SU-DHL-6 (cell line): ENCODE results near the gene FGD5.

ENCODE experiments used
- H2AFZ ChIP-seq: fragments of 200-600 bp; sonication (generic); 2 replicates; pipeline ENCODE4 v1.6.1; 2014; ENCODE audit warnings: low read depth, mild to moderate bottlenecking, moderate library complexity, mixed read lengths, antibody characterized with exemption, low read length; ENCODE audit not compliant: severe bottlenecking
- H3F3A ChIP-seq: fragments of 200-600 bp; shearing (Covaris generic); 2 replicates; pipeline ENCODE4 v1.6.0; 2016; ENCODE audit warnings: antibody characterized with exemption, mild to moderate bottlenecking; ENCODE audit not compliant: insufficient read depth
- H3K27ac ChIP-seq: fragments of 200-600 bp; sonication (generic); 2 replicates; pipeline ENCODE4 v1.5.1; 2016; ENCODE audit warnings: low read depth, mild to moderate bottlenecking, low read length, moderate library complexity, mixed read lengths
- H3K27me3 ChIP-seq: fragments of 200-600 bp; sonication (generic), shearing (Covaris generic); 2 replicates; pipeline ENCODE4 v1.6.0; 2014; ENCODE audit warnings: mild to moderate bottlenecking, low read length
- H3K36me3 ChIP-seq: fragments of 200-600 bp; sonication (generic); 2 replicates; pipeline ENCODE4 v1.6.1; 2014; ENCODE audit warnings: mild to moderate bottlenecking, low read length, mixed read lengths
- H3K4me2 ChIP-seq: fragments of 300-600, 200-600 bp; shearing (Covaris generic), sonication (generic); 2 replicates; pipeline ENCODE4 v1.6.0; 2014; ENCODE audit warnings: low read length, low read depth, mild to moderate bottlenecking; ENCODE audit not compliant: poor library complexity, severe bottlenecking
- H3K4me3 ChIP-seq: fragments of 200-600 bp; sonication (generic); 2 replicates; pipeline ENCODE4 v1.5.1; 2014; ENCODE audit warnings: antibody characterized with exemption, low read length, mild to moderate bottlenecking, mixed read lengths; ENCODE audit not compliant: insufficient read depth, poor library complexity, severe bottlenecking
- H3K79me2 ChIP-seq: fragments of 200-600 bp; sonication (generic); 2 replicates; pipeline ENCODE4 v1.6.1; 2014; ENCODE audit warnings: mild to moderate bottlenecking, low read length, moderate library complexity; ENCODE audit not compliant: insufficient read depth
- H3K9ac ChIP-seq: fragments of 200-600 bp; sonication (generic); 2 replicates; pipeline ENCODE4 v1.7.0; 2014; ENCODE audit warnings: mild to moderate bottlenecking, low read length
- H3K9me2 ChIP-seq: fragments of 200-600 bp; sonication (generic); replicated peaks from 2 replicates; pipeline ENCODE4 v1.6.1; 2014; ENCODE audit warnings: low read length; ENCODE audit not compliant: insufficient read depth
- H3K9me3 ChIP-seq: fragments of 200-600 bp; sonication (generic); 2 replicates; pipeline ENCODE4 v1.6.1; 2014; ENCODE audit warnings: low read length, mixed read lengths; ENCODE audit not compliant: insufficient read depth
- H4K20me1 ChIP-seq: fragments of 200-600 bp; sonication (generic); 2 replicates; pipeline ENCODE4 v1.6.1; 2014; ENCODE audit warnings: low read depth, mild to moderate bottlenecking, antibody characterized with exemption, low read length, moderate library complexity, mixed read lengths
- CTCF ChIP-seq: fragments of 200-600 bp; sonication (generic); IDR thresholded peaks from one replicate; pipeline ENCODE4 v1.5.1; 2017; ENCODE audit warnings: antibody characterized with exemption, mild to moderate bottlenecking, low read length, moderate library complexity; ENCODE audit not compliant: insufficient read depth, poor library complexity, severe bottlenecking
- EZH2phosphoT487 ChIP-seq: fragments of 200-600 bp; sonication (generic), shearing (Covaris generic); conservative IDR thresholded peaks from 2 replicates; pipeline ENCODE4 v1.6.1; 2018; ENCODE audit warnings: mild to moderate bottlenecking, antibody characterized with exemption, low read length, moderate library complexity, mixed read lengths

FGD5 gene

GRCh38 chr3:14969671-14970070, 150.9 kb downstream of the FGD5 start:
- no peak overlapping the region for H3K4me2 ChIP-seq
- peaks cover 17% of the 10 kb centered on the region for H3K36me3 ChIP-seq
- no peaks in the 10 kb centered on the region for H3F3A ChIP-seq
- H3K9me3 ChIP-seq: no peaks in the 10 kb centered on the region
- no peak overlapping the region for H3K27ac ChIP-seq
- no peaks in the 10 kb centered on the region for H3K27me3 ChIP-seq
- H2AFZ ChIP-seq: no peak overlapping the region
- no peak overlapping the region for H3K4me3 ChIP-seq
- H3K9me2 ChIP-seq: no peaks in the 10 kb centered on the region
- H3K9ac ChIP-seq: no peak overlapping the region
- peaks cover 16% of the 10 kb centered on the region for H3K79me2 ChIP-seq
- no peaks in the 10 kb centered on the region for H4K20me1 ChIP-seq
- TF ChIP-seq CTCF: no peak
- no peak for TF ChIP-seq EZH2phosphoT487

- H3K9ac ChIP-seq: no peak overlapping the region
- H3K9me2 ChIP-seq: no peaks in the 10 kb centered on the region
- no peaks in the 10 kb centered on the region for H3K9me3 ChIP-seq
- 0 out of 2 replicates have a peak, but pooled peaks cover 4% of the 10 kb centered on the region for H3F3A ChIP-seq
- no peak overlapping the region for H3K4me3 ChIP-seq
- no peak overlapping the region for H3K4me2 ChIP-seq
- no peak overlapping the region for H2AFZ ChIP-seq
- 0 out of 2 replicates have a peak, but pooled peaks cover 4% of the 10 kb centered on the region for H3K36me3 ChIP-seq
- no peak overlapping the region for H3K27ac ChIP-seq
- H3K79me2 ChIP-seq: peaks cover 5% of the 10 kb centered on the region; the same call in 1 of the 2 replicates
- no peaks in the 10 kb centered on the region for H3K27me3 ChIP-seq
- TF ChIP-seq EZH2phosphoT487: no peak
- no peak for TF ChIP-seq CTCF
- no peaks in the 10 kb centered on the region for H4K20me1 ChIP-seq
Measured at GRCh38 chr3:14976317-14976716, 157.6 kb downstream of the FGD5 start.

GRCh38 chr3:14980689-14981088, 161.9 kb downstream of the FGD5 start:
- TF ChIP-seq EZH2phosphoT487: no peak
- no peak for TF ChIP-seq CTCF
- no peak overlapping the region for H3K27ac ChIP-seq
- H3K9me2 ChIP-seq: no peaks in the 10 kb centered on the region
- no peak overlapping the region for H3K9ac ChIP-seq
- no peak overlapping the region for H3K4me3 ChIP-seq
- H2AFZ ChIP-seq: no peak overlapping the region
- H3F3A ChIP-seq: 0 out of 2 replicates have a peak, but pooled peaks cover 4% of the 10 kb centered on the region
- H3K79me2 ChIP-seq: peaks cover 18% of the 10 kb centered on the region
- H4K20me1 ChIP-seq: no peaks in the 10 kb centered on the region
- H3K27me3 ChIP-seq: no peaks in the 10 kb centered on the region
- H3K9me3 ChIP-seq: no peaks in the 10 kb centered on the region
- peak overlapping the region; percentile 4 for H3K4me2 ChIP-seq
- H3K36me3 ChIP-seq: no peaks in the 10 kb centered on the region
